ENCODE measurements around the gene SHC1. TPM values are rescaled to one million over a fixed set of nuclear protein-coding genes. Genes with fewer than 3 reads are reported as not detected.

Gene SHC1
- total RNA-seq, 1 experiment from 2014 or later: 199 TPM

DNA sequence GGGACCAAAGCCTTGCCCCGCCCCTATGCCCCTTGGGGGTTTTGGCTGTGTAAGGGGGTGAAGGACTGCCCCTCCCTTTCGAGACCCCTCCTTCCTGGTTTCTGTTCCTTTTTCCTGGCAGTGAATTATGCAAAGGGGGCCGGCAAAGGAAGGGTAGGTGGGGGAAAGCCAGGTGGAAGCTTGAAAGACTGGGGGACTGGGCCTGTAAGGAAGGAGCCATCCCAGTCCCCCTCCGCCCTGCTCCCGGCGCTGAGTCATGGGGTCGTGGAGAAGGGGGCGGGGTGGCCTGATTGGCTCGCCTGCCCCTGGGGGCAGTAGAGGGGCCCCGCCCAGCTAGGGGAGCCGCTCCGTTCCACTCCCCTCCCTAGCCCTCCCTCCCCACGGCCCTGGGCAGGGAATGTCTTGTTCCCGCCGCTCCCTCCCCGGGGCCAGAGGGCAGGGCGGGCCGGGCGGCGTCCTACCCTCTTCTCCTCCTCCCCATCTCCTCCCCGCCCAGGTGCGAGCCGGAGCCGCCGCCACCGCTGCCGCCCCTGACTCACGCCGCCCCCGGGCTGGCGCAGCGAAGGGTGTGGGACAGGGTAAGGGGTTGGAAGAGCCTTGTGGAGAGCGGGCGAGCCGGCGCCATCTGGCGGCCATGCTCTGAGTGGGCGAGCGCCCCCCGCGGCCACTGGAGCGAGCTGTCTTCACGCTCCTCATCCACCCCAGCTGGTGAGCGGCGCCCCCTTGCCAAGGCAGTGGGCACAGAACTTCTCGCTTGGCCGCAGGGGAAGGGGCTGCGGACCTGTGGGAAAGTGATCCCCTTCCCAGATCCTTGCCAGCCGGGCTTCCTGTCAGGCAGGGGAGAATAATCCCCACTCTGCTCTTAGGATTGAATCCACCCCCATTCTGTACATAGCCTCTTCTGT, 46.7 kb upstream of the SHC1 start (continued):
- TF ChIP-seq, protein P1, sequence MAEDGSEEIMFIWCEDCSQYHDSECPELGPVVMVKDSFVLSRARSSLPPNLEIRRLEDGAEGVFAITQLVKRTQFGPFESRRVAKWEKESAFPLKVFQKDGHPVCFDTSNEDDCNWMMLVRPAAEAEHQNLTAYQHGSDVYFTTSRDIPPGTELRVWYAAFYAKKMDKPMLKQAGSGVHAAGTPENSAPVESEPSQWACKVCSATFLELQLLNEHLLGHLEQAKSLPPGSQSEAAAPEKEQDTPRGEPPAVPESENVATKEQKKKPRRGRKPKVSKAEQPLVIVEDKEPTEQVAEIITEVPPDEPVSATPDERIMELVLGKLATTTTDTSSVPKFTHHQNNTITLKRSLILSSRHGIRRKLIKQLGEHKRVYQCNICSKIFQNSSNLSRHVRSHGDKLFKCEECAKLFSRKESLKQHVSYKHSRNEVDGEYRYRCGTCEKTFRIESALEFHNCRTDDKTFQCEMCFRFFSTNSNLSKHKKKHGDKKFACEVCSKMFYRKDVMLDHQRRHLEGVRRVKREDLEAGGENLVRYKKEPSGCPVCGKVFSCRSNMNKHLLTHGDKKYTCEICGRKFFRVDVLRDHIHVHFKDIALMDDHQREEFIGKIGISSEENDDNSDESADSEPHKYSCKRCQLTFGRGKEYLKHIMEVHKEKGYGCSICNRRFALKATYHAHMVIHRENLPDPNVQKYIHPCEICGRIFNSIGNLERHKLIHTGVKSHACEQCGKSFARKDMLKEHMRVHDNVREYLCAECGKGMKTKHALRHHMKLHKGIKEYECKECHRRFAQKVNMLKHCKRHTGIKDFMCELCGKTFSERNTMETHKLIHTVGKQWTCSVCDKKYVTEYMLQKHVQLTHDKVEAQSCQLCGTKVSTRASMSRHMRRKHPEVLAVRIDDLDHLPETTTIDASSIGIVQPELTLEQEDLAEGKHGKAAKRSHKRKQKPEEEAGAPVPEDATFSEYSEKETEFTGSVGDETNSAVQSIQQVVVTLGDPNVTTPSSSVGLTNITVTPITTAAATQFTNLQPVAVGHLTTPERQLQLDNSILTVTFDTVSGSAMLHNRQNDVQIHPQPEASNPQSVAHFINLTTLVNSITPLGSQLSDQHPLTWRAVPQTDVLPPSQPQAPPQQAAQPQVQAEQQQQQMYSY (CRISPR knock-in tag; IDR thresholded peaks at IDR 0.05): no peak; the same call in 1 of the 2 replicates
- TF ChIP-seq ATF1 (CRISPR knock-in tag; IDR thresholded peaks at IDR 0.05): no peak; the same call in 1 of the 2 replicates
- TF ChIP-seq, protein P2, sequence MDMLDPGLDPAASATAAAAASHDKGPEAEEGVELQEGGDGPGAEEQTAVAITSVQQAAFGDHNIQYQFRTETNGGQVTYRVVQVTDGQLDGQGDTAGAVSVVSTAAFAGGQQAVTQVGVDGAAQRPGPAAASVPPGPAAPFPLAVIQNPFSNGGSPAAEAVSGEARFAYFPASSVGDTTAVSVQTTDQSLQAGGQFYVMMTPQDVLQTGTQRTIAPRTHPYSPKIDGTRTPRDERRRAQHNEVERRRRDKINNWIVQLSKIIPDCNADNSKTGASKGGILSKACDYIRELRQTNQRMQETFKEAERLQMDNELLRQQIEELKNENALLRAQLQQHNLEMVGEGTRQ (CRISPR knock-in tag; IDR thresholded peaks at IDR 0.05): peak; percentile 26; the same call in 1 of the 2 replicates
- peak; percentile 80; the same call in 1 of the 2 replicates for TF ChIP-seq ZNF138 (CRISPR knock-in tag; conservative IDR thresholded peaks at IDR 0.05)
- TF ChIP-seq KAT7 (CRISPR knock-in tag; IDR thresholded peaks at IDR 0.05; ENCODE audit: borderline replicate concordance): peak; percentile 90; the same call in 1 of the 2 replicates
- TF ChIP-seq FOXK1 (CRISPR knock-in tag; IDR thresholded peaks at IDR 0.05): peak; percentile 81
- TF ChIP-seq GRHL2 (CRISPR knock-in tag; IDR thresholded peaks at IDR 0.05; ENCODE audit: insufficient replicate concordance, severe bottlenecking): no peak

GRCh38 chr1:155016231-155016831, 45.8 kb upstream of the SHC1 start:
- Mint-ChIP-seq H3K4me3 (peak overlapping the region; percentile 60; the same call in 1 of the 2 replicates), H3K36me3 (peaks cover 8% of the 10 kb centered on the region; the same call in 1 of the 2 replicates), H3K27ac (no peak overlapping the region; the same call in 1 of the 2 replicates), H3K9me3 (no peaks in the 10 kb centered on the region), H3K27me3 (ENCODE audit: low read depth) (peaks cover 4% of the 10 kb centered on the region; the same call in 1 of the 2 replicates), H3K4me1 (peaks cover 45% of the 10 kb centered on the region)
- DNase-seq (ENCODE audit: low spot score): no peak
- ChIA-PET POLR2A (interaction anchor here (0.6 to 3.5 kb wide), 9 partner anchors 13 to 449 kb away, joined by 3 to 28 read pairs (median 4); partner anchors contain the start of genes CHRNB2, FLAD1, SHC1 and ZBTB7B), CTCF (interaction anchor here (0.8 to 6.8 kb wide), 26 partner anchors 9 to 157 kb away, joined by 4 to 79 read pairs (median 14); partner anchors contain the start of genes ADAM15, DCST1, DCST2 and EFNA3)
- no peak for ATAC-seq
- TF ChIP-seq ZNF138 (CRISPR knock-in tag; conservative IDR thresholded peaks at IDR 0.05) (0 out of 2 replicates have a peak, but pooled peaks have one; percentile 60), ZNF263 (CRISPR knock-in tag; IDR thresholded peaks at IDR 0.05; ENCODE audit: low read depth) (no peak)

DNA sequence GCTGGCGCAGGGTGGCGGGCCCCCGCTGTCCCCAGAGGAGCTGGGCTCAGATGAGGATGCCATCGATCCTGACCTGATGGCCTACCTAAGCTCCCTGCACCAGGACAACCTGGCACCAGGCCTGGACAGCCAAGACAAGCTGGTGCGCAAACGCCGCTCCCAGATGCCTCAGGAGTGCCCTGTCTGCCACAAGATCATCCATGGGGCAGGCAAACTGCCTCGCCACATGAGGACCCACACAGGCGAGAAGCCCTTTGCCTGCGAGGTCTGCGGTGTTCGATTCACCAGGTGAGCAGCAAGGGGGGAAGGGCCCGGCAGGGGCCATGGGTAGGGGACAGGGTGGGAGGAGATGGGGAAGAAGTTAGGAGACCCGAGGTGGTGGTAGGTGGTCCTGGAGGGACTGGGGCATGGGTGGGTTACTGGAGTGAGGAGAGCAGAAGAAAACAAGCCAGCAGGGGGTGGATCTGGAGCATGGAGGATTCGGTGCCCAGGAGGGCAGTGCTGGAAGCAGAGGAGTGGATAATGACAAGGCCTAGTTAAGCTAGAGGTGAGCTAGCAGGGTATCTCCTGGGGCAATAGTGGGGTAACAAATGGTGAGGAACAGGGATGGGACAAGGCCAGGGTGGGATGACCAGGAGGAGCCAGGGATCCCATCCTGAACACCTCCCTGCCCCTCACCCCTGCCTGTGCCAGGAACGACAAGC, 45.1 kb upstream of the SHC1 start:
- Mint-ChIP-seq H3K4me1 (peaks cover 49% of the 10 kb centered on the region), H3K27ac (0 out of 2 replicates have a peak overlapping the region, but pooled peaks have one; percentile 41), H3K9me3 (no peaks in the 10 kb centered on the region), H3K27me3 (ENCODE audit: low read depth) (peaks cover 4% of the 10 kb centered on the region; the same call in 1 of the 2 replicates), H3K4me3 (no peak overlapping the region), H3K36me3 (peaks cover 8% of the 10 kb centered on the region; the same call in 1 of the 2 replicates)
- DNase-seq (ENCODE audit: low spot score) (no peak), ATAC-seq (no peak)
- ChIA-PET CTCF (interaction anchor here (0.6 to 6.8 kb wide), 12 partner anchors 8 to 157 kb away, joined by 3 to 79 read pairs (median 17); partner anchors contain the start of genes ADAM15, EFNA3, EFNA4 and KRTCAP2), POLR2A (interaction anchor here (1.6 to 3.5 kb wide), 3 partner anchors 13 to 43 kb away, joined by 4 to 28 read pairs (median 22); partner anchors contain the start of gene ZBTB7B)
- TF ChIP-seq, protein P3, sequence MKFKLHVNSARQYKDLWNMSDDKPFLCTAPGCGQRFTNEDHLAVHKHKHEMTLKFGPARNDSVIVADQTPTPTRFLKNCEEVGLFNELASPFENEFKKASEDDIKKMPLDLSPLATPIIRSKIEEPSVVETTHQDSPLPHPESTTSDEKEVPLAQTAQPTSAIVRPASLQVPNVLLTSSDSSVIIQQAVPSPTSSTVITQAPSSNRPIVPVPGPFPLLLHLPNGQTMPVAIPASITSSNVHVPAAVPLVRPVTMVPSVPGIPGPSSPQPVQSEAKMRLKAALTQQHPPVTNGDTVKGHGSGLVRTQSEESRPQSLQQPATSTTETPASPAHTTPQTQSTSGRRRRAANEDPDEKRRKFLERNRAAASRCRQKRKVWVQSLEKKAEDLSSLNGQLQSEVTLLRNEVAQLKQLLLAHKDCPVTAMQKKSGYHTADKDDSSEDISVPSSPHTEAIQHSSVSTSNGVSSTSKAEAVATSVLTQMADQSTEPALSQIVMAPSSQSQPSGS (CRISPR knock-in tag; IDR thresholded peaks at IDR 0.05; ENCODE audit: borderline replicate concordance, low read depth): no peak
- TF ChIP-seq, protein P2 (CRISPR knock-in tag; IDR thresholded peaks at IDR 0.05): no peak
- no peak for TF ChIP-seq SMAD3 (CRISPR knock-in tag; IDR thresholded peaks at IDR 0.05; ENCODE audit: borderline replicate concordance)
- TF ChIP-seq HMGA2 (CRISPR knock-in tag; IDR thresholded peaks at IDR 0.05): no peak
- TF ChIP-seq ZNF671 (CRISPR knock-in tag; IDR thresholded peaks at IDR 0.05): no peak
- 0 out of 2 replicates have a peak, but pooled peaks have one; percentile 15 for TF ChIP-seq FOXP1 (CRISPR knock-in tag; IDR thresholded peaks at IDR 0.05; ENCODE audit: borderline replicate concordance)
- TF ChIP-seq AFF4 (CRISPR knock-in tag; IDR thresholded peaks at IDR 0.05; ENCODE audit: borderline replicate concordance): no peak
